T-helper 2 cell treated with Interferon-gamma antibody and Interleukin-4, amounts not matched to agents 5 μg/mL and 100 μg/mL, for 36 hours (primary cell): ENCODE data around the gene EHMT1.

Experiments
- DNase-seq: peaks from one replicate; pipeline ENCODE4 v3.0.0; 2021; ENCODE audit warnings: low spot score
- H3K27ac Mint-ChIP-seq: one replicate; pipeline ENCODE4 v1.8.0; 2021; ENCODE audit warnings: mild to moderate bottlenecking, mixed read lengths
- H3K27me3 Mint-ChIP-seq: one replicate; pipeline ENCODE4 v1.8.0; 2021; ENCODE audit warnings: low read depth, mixed read lengths
- H3K36me3 Mint-ChIP-seq: one replicate; pipeline ENCODE4 v1.8.0; 2021; ENCODE audit warnings: low read depth, mixed read lengths
- H3K4me1 Mint-ChIP-seq: one replicate; pipeline ENCODE4 v1.8.0; 2021; ENCODE audit warnings: low read depth, mixed read lengths
- H3K4me3 Mint-ChIP-seq: one replicate; pipeline ENCODE4 v1.8.0; 2022; ENCODE audit warnings: mild to moderate bottlenecking, moderate library complexity, mixed read lengths
- H3K9me3 Mint-ChIP-seq: one replicate; pipeline ENCODE4 v1.8.0; 2021; ENCODE audit warnings: mixed read lengths

EHMT1 gene

GRCh38 chr9:137657606-137658005, 38.8 kb downstream of the EHMT1 start:
- no peak overlapping the region for H3K27ac Mint-ChIP-seq
- no peaks in the 10 kb centered on the region for H3K9me3 Mint-ChIP-seq
- H3K4me3 Mint-ChIP-seq, result no peak overlapping the region
- peaks cover 8% of the 10 kb centered on the region for H3K36me3 Mint-ChIP-seq
- H3K4me1 Mint-ChIP-seq, result peaks cover 14% of the 10 kb centered on the region
- no peak for DNase-seq
- H3K27me3 Mint-ChIP-seq, result no peaks in the 10 kb centered on the region

- H3K27ac Mint-ChIP-seq, result peak overlapping the region; percentile 14
Measured at GRCh38 chr9:137658781-137659180, 40.0 kb downstream of the EHMT1 start.

DNA sequence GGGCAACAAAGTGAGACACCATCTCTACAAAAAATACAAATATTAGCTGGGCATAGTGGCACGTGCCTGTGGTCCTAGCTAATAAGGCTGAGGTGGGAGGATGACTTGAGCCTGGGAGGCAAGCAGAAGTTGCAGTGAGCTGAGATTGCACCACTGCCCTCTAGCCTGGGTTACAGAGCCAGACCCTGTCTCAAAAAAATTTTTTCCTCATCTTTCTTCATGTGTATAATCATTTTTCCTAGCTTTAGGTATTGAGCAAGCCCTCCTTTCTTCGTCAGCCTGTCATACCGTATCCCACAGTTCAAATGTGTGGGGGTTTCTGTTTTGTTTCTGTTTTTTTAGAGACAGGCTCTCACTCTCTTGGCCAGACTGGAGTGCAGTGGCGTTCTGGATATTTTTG, 41.3 kb downstream of the EHMT1 start:
- H3K4me1 Mint-ChIP-seq, result peaks cover 14% of the 10 kb centered on the region
- no peak overlapping the region for H3K4me3 Mint-ChIP-seq
- no peaks in the 10 kb centered on the region for H3K9me3 Mint-ChIP-seq
- H3K36me3 Mint-ChIP-seq, result peaks cover 12% of the 10 kb centered on the region
- no peak overlapping the region for H3K27ac Mint-ChIP-seq
- H3K27me3 Mint-ChIP-seq, result no peaks in the 10 kb centered on the region
- no peak for DNase-seq

More at GRCh38 chr9:137658781-137659180, 40.0 kb downstream of the EHMT1 start:
- H3K4me1 Mint-ChIP-seq, result peaks cover 14% of the 10 kb centered on the region
- DNase-seq, result no peak
- H3K4me3 Mint-ChIP-seq, result no peak overlapping the region
- peaks cover 10% of the 10 kb centered on the region for H3K36me3 Mint-ChIP-seq
- no peaks in the 10 kb centered on the region for H3K9me3 Mint-ChIP-seq
- no peaks in the 10 kb centered on the region for H3K27me3 Mint-ChIP-seq

DNA sequence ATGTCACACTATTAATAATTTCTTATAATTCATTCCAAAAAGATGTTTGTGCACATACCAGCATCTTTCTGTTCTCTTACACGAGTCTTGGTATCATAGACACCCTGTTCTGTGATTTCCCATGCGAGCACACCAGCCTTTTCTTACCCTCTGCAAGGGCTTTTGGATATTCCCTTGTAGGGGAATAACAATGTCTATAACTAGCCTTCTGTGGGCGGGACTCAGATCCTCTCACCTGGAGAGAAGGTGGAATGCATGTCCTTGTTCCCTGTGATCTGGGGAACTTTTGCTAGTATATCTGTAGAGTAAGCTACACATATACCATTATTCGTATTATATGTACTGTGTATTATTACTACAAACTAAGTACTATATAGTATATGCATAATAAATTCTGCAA, 44.8 kb downstream of the EHMT1 start:
- H3K9me3 Mint-ChIP-seq, result no peaks in the 10 kb centered on the region
- no peak overlapping the region for H3K27ac Mint-ChIP-seq
- H3K4me1 Mint-ChIP-seq, result peaks cover 8% of the 10 kb centered on the region
- DNase-seq, result no peak
- H3K27me3 Mint-ChIP-seq, result no peaks in the 10 kb centered on the region
- H3K4me3 Mint-ChIP-seq, result no peak overlapping the region
- H3K36me3 Mint-ChIP-seq, result peaks cover 7% of the 10 kb centered on the region

- H3K27me3 Mint-ChIP-seq, result no peaks in the 10 kb centered on the region
- no peaks in the 10 kb centered on the region for H3K9me3 Mint-ChIP-seq
- no peak overlapping the region for H3K27ac Mint-ChIP-seq
- peaks cover 4% of the 10 kb centered on the region for H3K4me1 Mint-ChIP-seq
- DNase-seq, result no peak
- peaks cover 12% of the 10 kb centered on the region for H3K36me3 Mint-ChIP-seq
- H3K4me3 Mint-ChIP-seq, result no peak overlapping the region
Measured at GRCh38 chr9:137664676-137665075, 45.9 kb downstream of the EHMT1 start.

DNA sequence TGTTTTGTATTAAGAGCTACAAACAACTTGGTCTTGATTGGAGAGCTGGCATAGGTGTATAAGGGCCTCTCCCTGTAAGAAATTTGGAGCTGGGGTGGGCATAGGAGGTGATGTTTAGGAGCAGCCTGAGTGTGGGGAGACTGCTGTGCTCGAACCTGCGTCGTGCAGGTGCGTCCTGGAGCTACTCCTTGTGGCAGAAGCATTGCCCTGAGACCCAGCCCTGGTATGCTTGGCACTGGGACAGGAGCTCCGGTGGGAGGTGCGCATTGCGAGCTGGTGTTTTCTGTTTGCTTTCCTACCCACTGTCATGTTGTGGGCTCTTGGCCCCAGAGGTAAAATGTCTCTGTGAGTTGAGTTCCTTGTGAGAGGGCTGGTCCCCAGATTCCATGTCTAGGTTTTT, 46.4 kb downstream of the EHMT1 start:
- no peaks in the 10 kb centered on the region for H3K27me3 Mint-ChIP-seq
- peaks cover 4% of the 10 kb centered on the region for H3K4me1 Mint-ChIP-seq
- no peak overlapping the region for H3K4me3 Mint-ChIP-seq
- no peak for DNase-seq
- no peaks in the 10 kb centered on the region for H3K9me3 Mint-ChIP-seq
- H3K27ac Mint-ChIP-seq, result no peak overlapping the region
- H3K36me3 Mint-ChIP-seq, result peaks cover 15% of the 10 kb centered on the region

DNA sequence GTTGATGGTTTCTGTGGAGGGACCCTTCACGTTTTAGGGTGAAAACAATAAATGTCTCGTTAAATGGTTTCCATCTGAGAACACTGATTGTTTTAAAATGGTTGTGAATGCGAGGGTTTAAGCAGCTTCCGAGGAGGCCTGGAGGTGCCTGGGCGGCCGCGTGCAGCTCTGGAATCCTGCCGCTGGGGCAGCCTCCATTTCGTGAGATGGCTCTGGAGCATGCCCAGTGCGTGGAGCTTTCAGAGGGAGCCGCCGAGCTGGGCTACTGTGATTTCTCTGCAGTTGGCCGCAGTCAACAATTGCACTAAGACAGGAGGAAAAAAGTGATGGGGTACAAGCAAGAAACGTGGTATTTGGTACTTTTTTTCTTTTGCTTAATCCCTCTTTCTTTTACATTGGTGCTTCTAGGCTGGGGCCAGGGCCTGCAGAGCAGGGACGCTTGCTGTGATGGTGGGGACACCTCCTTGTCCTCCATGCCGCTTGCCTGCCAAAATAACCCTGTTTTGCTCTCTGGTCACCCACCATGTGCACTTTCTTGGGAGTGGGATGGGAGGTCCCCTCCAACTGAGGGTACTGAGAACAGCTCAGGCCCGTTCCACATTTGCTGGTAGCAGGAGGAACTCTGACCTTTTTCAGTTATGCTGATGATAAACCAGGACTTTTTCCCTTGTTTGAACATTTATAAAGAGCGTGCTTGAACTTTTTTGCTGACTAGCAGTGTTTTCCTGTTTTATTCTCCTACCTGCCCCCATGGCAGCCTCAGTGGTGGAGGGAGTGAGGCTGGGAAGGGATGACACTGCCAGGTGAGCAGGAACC, 47.1 kb downstream of the EHMT1 start:
- Mint-ChIP-seq H3K36me3 (peaks cover 17% of the 10 kb centered on the region), H3K9me3 (no peaks in the 10 kb centered on the region), H3K27me3 (no peaks in the 10 kb centered on the region), H3K4me3 (no peak overlapping the region), H3K27ac (no peak overlapping the region), H3K4me1 (peaks cover 6% of the 10 kb centered on the region)
- DNase-seq, result no peak

GRCh38 chr9:137666513-137666822, 47.7 kb downstream of the EHMT1 start:
- H3K9me3 Mint-ChIP-seq, result no peaks in the 10 kb centered on the region
- no peaks in the 10 kb centered on the region for H3K27me3 Mint-ChIP-seq
- no peak overlapping the region for H3K4me3 Mint-ChIP-seq
- H3K4me1 Mint-ChIP-seq, result peaks cover 6% of the 10 kb centered on the region
- peaks cover 17% of the 10 kb centered on the region for H3K36me3 Mint-ChIP-seq
- no peak for DNase-seq
- no peak overlapping the region for H3K27ac Mint-ChIP-seq

- peaks cover 17% of the 10 kb centered on the region for H3K36me3 Mint-ChIP-seq
- H3K9me3 Mint-ChIP-seq, result no peaks in the 10 kb centered on the region
- no peak overlapping the region for H3K4me3 Mint-ChIP-seq
- H3K4me1 Mint-ChIP-seq, result peaks cover 6% of the 10 kb centered on the region
- H3K27ac Mint-ChIP-seq, result peak overlapping the region; percentile 3
- no peaks in the 10 kb centered on the region for H3K27me3 Mint-ChIP-seq
- no peak for DNase-seq
Measured at GRCh38 chr9:137666955-137667670, 48.3 kb downstream of the EHMT1 start.

DNA sequence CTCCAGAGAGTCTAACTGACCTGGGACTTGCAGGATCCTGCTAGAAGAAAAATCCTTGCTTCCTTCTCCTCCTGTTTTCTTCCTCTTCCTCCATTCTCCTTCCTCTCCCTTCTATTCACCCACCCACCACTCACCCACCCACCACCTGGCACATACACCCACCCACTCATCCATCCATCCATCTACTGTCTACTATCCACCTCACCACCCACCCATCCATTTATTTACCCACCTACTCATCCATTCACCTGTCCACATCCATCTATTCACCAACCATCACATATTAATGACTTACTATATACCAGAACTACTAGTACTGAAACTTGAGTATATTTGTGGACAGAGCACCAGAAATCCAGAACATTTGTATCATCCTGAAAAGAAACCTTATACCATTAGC, 49.4 kb downstream of the EHMT1 start:
- H3K4me3 Mint-ChIP-seq, result no peak overlapping the region
- H3K36me3 Mint-ChIP-seq, result peaks cover 14% of the 10 kb centered on the region

DNA sequence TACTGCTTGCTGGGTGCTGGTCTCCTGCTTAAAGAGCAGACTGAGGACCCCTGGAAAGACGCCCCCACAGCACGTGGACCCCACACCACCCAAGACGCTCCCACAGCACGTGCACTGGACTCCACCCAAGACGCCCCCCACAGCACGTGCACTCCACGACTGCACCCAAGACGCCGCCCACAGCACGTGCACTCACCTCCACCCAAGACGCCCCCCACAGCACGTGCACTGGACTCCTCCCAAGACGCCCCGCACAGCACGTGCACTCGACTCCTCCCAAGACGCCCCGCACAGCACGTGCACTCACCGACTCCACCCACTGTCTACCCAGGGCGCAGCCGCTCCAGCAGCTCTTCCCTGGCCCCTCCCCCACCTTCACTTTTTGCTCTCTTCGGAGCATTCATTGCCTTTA, 50.5 kb downstream of the EHMT1 start:
- Mint-ChIP-seq H3K36me3 (peaks cover 12% of the 10 kb centered on the region), H3K27ac (no peak overlapping the region), H3K4me1 (peaks cover 11% of the 10 kb centered on the region)

More for the DNA sequence above, 49.4 kb downstream of the EHMT1 start:
- Mint-ChIP-seq H3K9me3 (no peaks in the 10 kb centered on the region), H3K27ac (no peak overlapping the region), H3K27me3 (no peaks in the 10 kb centered on the region), H3K4me1 (peaks cover 9% of the 10 kb centered on the region)
- no peak for DNase-seq

DNA sequence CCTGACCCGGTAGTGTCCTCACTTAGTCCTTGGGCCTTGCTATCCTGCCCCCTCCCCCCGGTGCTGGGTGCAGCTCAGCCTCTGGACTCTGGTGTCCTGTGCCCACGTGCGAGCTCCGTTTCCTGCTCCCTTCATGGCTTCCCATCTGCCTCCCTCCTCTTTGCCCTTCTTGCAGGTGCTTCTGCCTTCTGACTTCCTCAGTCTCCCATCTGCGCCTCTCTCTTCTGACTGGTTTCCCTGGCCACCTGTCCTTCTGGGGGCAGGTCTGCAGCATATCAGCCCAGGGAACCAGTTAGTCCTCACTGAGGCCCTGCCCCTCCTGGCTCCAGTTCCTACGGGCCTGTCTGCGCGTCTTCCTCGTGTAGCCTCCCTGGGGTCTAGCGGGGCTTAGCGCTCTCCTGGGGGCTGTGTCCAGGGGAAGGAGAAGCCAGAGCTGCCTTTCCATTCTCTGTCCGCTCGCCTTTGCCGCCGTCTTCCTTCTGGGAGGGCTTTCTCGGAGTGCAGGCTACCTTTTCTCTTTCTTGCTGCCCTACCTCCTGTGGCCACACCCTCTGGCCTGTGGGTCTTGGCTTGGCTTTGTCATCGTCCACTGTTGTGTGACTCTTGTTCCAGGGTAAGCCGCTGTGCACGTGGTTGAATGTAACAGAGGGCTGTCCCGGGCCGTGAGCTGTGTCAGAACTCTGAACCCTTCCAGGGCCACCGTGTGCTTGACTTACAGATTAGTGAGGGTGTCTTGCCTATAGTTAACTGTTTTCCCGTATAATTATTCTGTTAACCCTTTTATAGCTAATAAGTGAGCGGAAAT, 51.8 kb downstream of the EHMT1 start:
- H3K4me1 Mint-ChIP-seq, result peaks cover 11% of the 10 kb centered on the region
- H3K4me3 Mint-ChIP-seq, result no peak overlapping the region
- no peak for DNase-seq
- no peaks in the 10 kb centered on the region for H3K9me3 Mint-ChIP-seq
- H3K36me3 Mint-ChIP-seq, result peaks cover 14% of the 10 kb centered on the region
- peak overlapping the region; percentile 31 for H3K27ac Mint-ChIP-seq
- no peaks in the 10 kb centered on the region for H3K27me3 Mint-ChIP-seq

More for the DNA sequence above, 50.5 kb downstream of the EHMT1 start:
- no peak overlapping the region for H3K4me3 Mint-ChIP-seq
- DNase-seq, result no peak
- no peaks in the 10 kb centered on the region for H3K9me3 Mint-ChIP-seq
- no peaks in the 10 kb centered on the region for H3K27me3 Mint-ChIP-seq

DNA sequence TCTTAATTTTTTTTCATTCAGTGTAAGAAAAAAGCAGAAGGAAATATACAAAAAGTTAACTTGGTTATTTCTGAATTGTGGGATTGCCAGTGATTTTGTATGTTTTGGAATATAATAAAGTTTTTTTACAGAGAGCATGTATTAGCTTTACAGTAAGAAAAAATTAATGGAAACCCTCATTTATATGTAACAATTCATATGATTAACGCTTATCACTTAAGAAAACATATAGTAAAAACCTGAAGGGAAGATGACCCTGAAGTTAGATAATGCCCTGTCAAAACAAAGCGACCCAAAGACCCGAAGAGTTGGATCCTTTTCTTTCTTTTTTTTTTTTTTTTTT, 52.4 kb downstream of the EHMT1 start:
- no peak overlapping the region for H3K4me3 Mint-ChIP-seq
- H3K4me1 Mint-ChIP-seq, result peaks cover 11% of the 10 kb centered on the region
- H3K36me3 Mint-ChIP-seq, result peaks cover 14% of the 10 kb centered on the region
- DNase-seq, result no peak
- H3K9me3 Mint-ChIP-seq, result no peaks in the 10 kb centered on the region
- H3K27ac Mint-ChIP-seq, result no peak overlapping the region
- H3K27me3 Mint-ChIP-seq, result no peaks in the 10 kb centered on the region

DNA sequence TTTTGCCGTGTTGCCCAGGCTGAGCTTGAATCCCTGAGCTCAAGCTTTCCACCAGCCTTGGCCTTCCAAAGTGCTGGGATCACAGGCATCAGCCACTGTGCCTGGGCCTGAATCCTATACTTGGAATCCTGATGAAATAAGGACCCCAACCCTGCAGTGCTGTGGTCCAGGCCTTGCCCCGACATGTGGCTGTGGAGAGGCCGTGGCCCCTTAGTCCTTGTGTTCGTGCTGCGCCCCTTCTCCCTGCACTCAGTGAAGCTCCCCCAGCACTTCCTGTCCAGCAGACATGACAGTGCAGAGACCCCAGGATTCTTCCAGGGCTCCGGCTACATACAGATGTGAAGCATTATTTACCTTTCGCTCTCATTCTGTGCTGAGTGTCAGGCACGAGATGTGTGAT, 52.9 kb downstream of the EHMT1 start:
- H3K27ac Mint-ChIP-seq, result no peak overlapping the region

More for the DNA sequence above, 52.9 kb downstream of the EHMT1 start:
- H3K36me3 Mint-ChIP-seq, result peaks cover 14% of the 10 kb centered on the region
- no peak for DNase-seq
- peaks cover 11% of the 10 kb centered on the region for H3K4me1 Mint-ChIP-seq
- no peaks in the 10 kb centered on the region for H3K27me3 Mint-ChIP-seq
- no peak overlapping the region for H3K4me3 Mint-ChIP-seq
- H3K9me3 Mint-ChIP-seq, result no peaks in the 10 kb centered on the region
